Pancreas (tissue), 10 donors: ENCODE results near the gene C11orf91. TPM values are rescaled to one million over a fixed set of nuclear protein-coding genes. Genes with fewer than 3 reads are reported as not detected.

Source experiments
- ATAC-seq, 4 donors: fragments of 200-7000 bp; cut with Tn5 transposase; one replicate each; pipeline versions ENCODE4 v1.8.0 to v1.9.1; 2020; ENCODE audit warnings: mild to moderate bottlenecking in 4 of 4, moderate library complexity in 4 of 4
- DNase-seq, 6 donors: peaks; one replicate each; pipeline ENCODE4 v3.0.0-alpha.2; 2020
- FAIRE-seq: peaks from 2 replicates; lab custom pipeline; 2012; peaks lifted over from hg19 to GRCh38; lab: Jason Lieb, UNC
- H3K27ac ChIP-seq, 4 donors: fragments of 200-600 bp; sonication (generic); 1 replicate in 3 of 4; 2 replicates in 1 of 4; pipeline versions ENCODE4 v1.5.0 to v1.8.0; 2020
- H3K27me3 ChIP-seq, 4 donors: fragments of 200-600 bp; one replicate each; pipeline ENCODE4 v1.8.0; 2021
- H3K36me3 ChIP-seq, 3 donors: fragments of 200-600 bp; sonication (generic) in 1 of 3; one replicate each; pipeline versions ENCODE4 v1.5.0 to v1.8.0; 2020 to 2021
- H3K4me1 ChIP-seq, 3 donors: fragments of 200-600 bp; one replicate each; pipeline ENCODE4 v1.8.0; 2021
- H3K4me3 ChIP-seq, 4 donors: fragments of 200-600 bp; sonication (generic) in 2 of 4; one replicate each; pipeline versions ENCODE4 v1.5.0 to v1.8.0; 2020 to 2021
- H3K9me3 ChIP-seq, 4 donors: fragments of 200-600 bp; one replicate each; pipeline ENCODE4 v1.8.0; 2021
- WGBS, 2 donors: extraction: QIAGEN DNeasy Blood & Tissue Kit; methylation state at CpG; one replicate each; pipeline ENCODE4 v1.1.7; 2013; 5-methylcytosine and 5-hydroxymethylcytosine counted together
- intact Hi-C, 3 donors: fragments of 100-400 bp; cut with DNase I; formaldehyde crosslinking; loops; one replicate each; pipeline versions ENCODE4 v1.11.1 to v1.14.2; 2022
- polyA plus RNA-seq, 2 donors: library from polyadenylated mRNA; stranded (reverse); fragments of 200-250 nt; gene quantifications; one replicate each; pipeline ENCODE4 v1.2.3, GENCODE V29; 2013
- total RNA-seq, 6 donors: library from RNA; stranded (reverse); fragmentation: NEBNext Ultra II Directional in 4 of 6; extraction: Animal tissue kit (Norgen Biotek cat#: 25700) in 4 of 6; gene quantifications; one replicate each; pipeline versions ENCODE4 v1.2.1 to v1.2.4, GENCODE V29; 2021 to 2023
- TF ChIP-seq, protein P1 (sequence below), 4 donors: fragments of 200-600 bp; sonication (generic) in 3 of 4; IDR thresholded peaks; one replicate each; pipeline versions ENCODE4 v1.5.0 to v1.8.0; 2021; ENCODE audit warnings: antibody characterized with exemption in 4 of 4
- donor health status: healthy with polysubstance abuse.
- donor health status: DM: no; HTN: no; CAD: no; lungs with moderate emphysema.
- donor health status: DM: no; HTN: no; CAD: no.
- donor health status: control.
- donor health status: control.
- donor health status: Bipolar disorder and iron deficiency.
- donor health status: DM: yes; HTN: yes; CAD: no.
- donor health status: DM: no; HTN: no; CAD: no.
- donor health status: DM: no; HTN: no; CAD: no.
- donor health status: DM: yes; HTN: yes; CAD: no.

C11orf91 gene
- total and polyA plus RNA-seq, 8 donors = 0.26 to 0.31 (median 0.28) TPM; not detected in 5

GRCh38 chr11:33713856-33714398 is 13.3 kb upstream of the C11orf91 start:
- WGBS, 2 donors = 30 to 33% methylated on average over 4 of the region's 4 CpGs
- no peak for FAIRE-seq
- Histone ChIP-seq H3K4me3 (no peak overlapping the region), H3K36me3 (peaks cover 0 to 27% (median 12%) of the 10 kb centered on the region in 3 donors), H3K27me3 (no peaks in the 10 kb centered on the region), H3K27ac (peak overlapping the region in 3 of 4 donors; percentile 13 to 43 (median 40)), H3K9me3 (no peaks in the 10 kb centered on the region), H3K4me1 (peaks cover 15 to 32% (median 24%) of the 10 kb centered on the region in 3 donors)
- TF ChIP-seq, protein P1, sequence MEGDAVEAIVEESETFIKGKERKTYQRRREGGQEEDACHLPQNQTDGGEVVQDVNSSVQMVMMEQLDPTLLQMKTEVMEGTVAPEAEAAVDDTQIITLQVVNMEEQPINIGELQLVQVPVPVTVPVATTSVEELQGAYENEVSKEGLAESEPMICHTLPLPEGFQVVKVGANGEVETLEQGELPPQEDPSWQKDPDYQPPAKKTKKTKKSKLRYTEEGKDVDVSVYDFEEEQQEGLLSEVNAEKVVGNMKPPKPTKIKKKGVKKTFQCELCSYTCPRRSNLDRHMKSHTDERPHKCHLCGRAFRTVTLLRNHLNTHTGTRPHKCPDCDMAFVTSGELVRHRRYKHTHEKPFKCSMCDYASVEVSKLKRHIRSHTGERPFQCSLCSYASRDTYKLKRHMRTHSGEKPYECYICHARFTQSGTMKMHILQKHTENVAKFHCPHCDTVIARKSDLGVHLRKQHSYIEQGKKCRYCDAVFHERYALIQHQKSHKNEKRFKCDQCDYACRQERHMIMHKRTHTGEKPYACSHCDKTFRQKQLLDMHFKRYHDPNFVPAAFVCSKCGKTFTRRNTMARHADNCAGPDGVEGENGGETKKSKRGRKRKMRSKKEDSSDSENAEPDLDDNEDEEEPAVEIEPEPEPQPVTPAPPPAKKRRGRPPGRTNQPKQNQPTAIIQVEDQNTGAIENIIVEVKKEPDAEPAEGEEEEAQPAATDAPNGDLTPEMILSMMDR (IDR thresholded peaks at IDR 0.05) = no peak
- intact Hi-C loops = no loop called here
- peak; percentile 38 to 46 (median 42) for ATAC-seq
- DNase-seq = no peak

GRCh38 chr11:33713151-33713855 is 12.7 kb upstream of the C11orf91 start:
- DNase-seq (no peak), FAIRE-seq (no peak), ATAC-seq (peak; percentile 38 to 63 (median 54))
- Histone ChIP-seq H3K27me3 (no peaks in the 10 kb centered on the region), H3K27ac (peak overlapping the region in 3 of 4 donors; percentile 13 to 43 (median 40)), H3K36me3 (peaks cover 0 to 27% (median 13%) of the 10 kb centered on the region in 3 donors), H3K4me1 (peaks cover 15 to 32% (median 24%) of the 10 kb centered on the region in 3 donors), H3K9me3 (no peaks in the 10 kb centered on the region), H3K4me3 (no peak overlapping the region)
- WGBS, 2 donors = 15 to 19% methylated on average over 5 of the region's 5 CpGs
- TF ChIP-seq, protein P1 (IDR thresholded peaks at IDR 0.05) = no peak
- intact Hi-C loops = no loop called here

DNA sequence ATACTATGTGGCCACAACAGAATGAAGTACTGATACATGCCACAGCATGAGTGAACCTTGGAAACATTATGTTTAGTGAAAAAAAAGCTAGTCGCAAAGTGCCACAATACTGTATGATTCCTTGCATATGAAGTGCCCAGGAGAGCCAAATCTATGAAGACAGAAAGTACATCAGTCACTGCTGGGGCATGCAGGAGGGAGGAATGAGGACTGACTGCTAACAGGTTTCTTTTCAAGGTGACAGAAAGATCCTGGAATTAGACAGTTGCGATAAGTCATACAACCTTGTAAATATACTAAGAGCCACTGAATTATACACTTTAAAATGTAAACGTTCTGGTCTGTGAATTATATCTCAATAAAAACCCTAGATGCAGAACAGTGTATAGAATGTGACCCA is 11.8 kb upstream of the C11orf91 start:
- Histone ChIP-seq H3K4me1 (peaks cover 15 to 32% (median 25%) of the 10 kb centered on the region in 3 donors), H3K4me3 (no peak overlapping the region), H3K27ac (no peak overlapping the region), H3K27me3 (no peaks in the 10 kb centered on the region), H3K9me3 (no peaks in the 10 kb centered on the region), H3K36me3 (peaks cover 0 to 25% (median 13%) of the 10 kb centered on the region in 3 donors)
- WGBS, 2 donors = 67 to 73% methylated on average over 3 of the region's 3 CpGs
- DNase-seq (no peak), ATAC-seq (no peak), FAIRE-seq (no peak)
- intact Hi-C loops = no loop called here
- TF ChIP-seq, protein P1 (IDR thresholded peaks at IDR 0.05) = no peak

- intact Hi-C loops = no loop called here
- Histone ChIP-seq H3K9me3 (no peaks in the 10 kb centered on the region), H3K27ac (no peak overlapping the region), H3K27me3 (no peaks in the 10 kb centered on the region), H3K36me3 (peaks cover 0 to 16% (median 13%) of the 10 kb centered on the region in 3 donors), H3K4me3 (no peak overlapping the region), H3K4me1 (peaks cover 14 to 28% (median 25%) of the 10 kb centered on the region in 3 donors)
- ATAC-seq (no peak), DNase-seq (no peak), FAIRE-seq (no peak)
- whole genome bisulfite sequencing, 2 donors = 59 to 74% methylated on average over 3 of the region's 3 CpGs
- TF ChIP-seq, protein P1 (IDR thresholded peaks at IDR 0.05) = no peak
These were observed 8.8 kb upstream of the C11orf91 start for GRCh38 chr11:33709466-33709865.
